SK-N-SH (cell line): ENCODE measurements around the gene HHATL. TPM values are rescaled to one million over a fixed set of nuclear protein-coding genes. Genes with fewer than 3 reads are reported as not detected.

Source experiments
- CTCF ChIA-PET: fragments of 300-600, 350-600 bp; formaldehyde crosslinking; extraction: SDS; loops from one replicate; lab custom pipeline; 2021; lab: Yijun Ruan, JAX
- POLR2A ChIA-PET: fragments of 350-600 bp; sonication (Branson Sonifier 250); formaldehyde crosslinking; extraction: SDS; loops from one replicate; lab custom pipeline; 2020; ENCODE audit warnings: antibody characterized with exemption, inconsistent platforms; lab: Yijun Ruan, JAX
- DNase-seq: peaks from one replicate; pipeline ENCODE4 v3.0.0; 2012
- H2AFZ ChIP-seq: fragments of 200-600 bp; sonication (generic); 2 replicates; pipeline ENCODE4 v1.8.1; 2016; ENCODE audit warnings: antibody characterized with exemption, mild to moderate bottlenecking, low read depth
- H3F3A ChIP-seq: fragments of 200-600 bp; sonication (generic); replicated peaks from 2 replicates; pipeline ENCODE3; 2016; ENCODE audit warnings: antibody characterized with exemption, mild to moderate bottlenecking; ENCODE audit not compliant: insufficient read depth
- H3K27ac ChIP-seq, 2 experiments: fragments of 200-500 bp in 1 of 2; fragments of 200-600 bp in 1 of 2; sonication (Bioruptor generic) in 1 of 2; sonication (generic), shearing (Covaris generic) in 1 of 2; 2 replicates each; pipeline versions ENCODE4 v1.5.1 to v1.6.1; 2014 to 2016; ENCODE audit warnings: low read depth in 2 of 2, inconsistent platforms in 1 of 2, low read length in 1 of 2, mild to moderate bottlenecking in 1 of 2, mixed read lengths in 1 of 2
- H3K27me3 ChIP-seq: fragments of 200-600 bp; sonication (generic), shearing (Covaris generic); 2 replicates; pipeline ENCODE4 v1.6.1; 2016; ENCODE audit warnings: mixed run types; ENCODE audit not compliant: insufficient read depth
- H3K36me3 ChIP-seq, 2 experiments: fragments of 200-500 bp in 1 of 2; fragments of 200-600 bp in 1 of 2; sonication (Bioruptor generic) in 1 of 2; sonication (generic) in 1 of 2; replicated peaks in 1 of 2; 2 replicates each; pipeline versions ENCODE3 to v1.5.1; 2014 to 2016; ENCODE audit warnings: low read length in 1 of 2, mild to moderate bottlenecking in 1 of 2; ENCODE audit not compliant: insufficient read depth in 2 of 2, control insufficient read depth in 1 of 2
- H3K4me1 ChIP-seq, 2 experiments: fragments of 200-500 bp in 1 of 2; fragments of 200-600 bp in 1 of 2; sonication (Bioruptor generic) in 1 of 2; sonication (generic), shearing (Covaris generic) in 1 of 2; 2 replicates each; pipeline versions ENCODE4 v1.5.1 to v1.6.1; 2014 to 2016; ENCODE audit warnings: low read depth in 1 of 2, low read length in 1 of 2, mixed run types in 1 of 2; ENCODE audit not compliant: insufficient read depth in 2 of 2, control insufficient read depth in 1 of 2
- H3K4me2 ChIP-seq: fragments of 200-600 bp; sonication (generic), shearing (Covaris generic); 2 replicates; pipeline ENCODE4 v1.6.1; 2017; ENCODE audit warnings: mixed run types
- H3K4me3 ChIP-seq, 2 experiments: fragments of 200-500 bp in 1 of 2; fragments of 200-600 bp in 1 of 2; sonication (Bioruptor generic) in 1 of 2; sonication (generic), shearing (Covaris generic) in 1 of 2; 2 replicates each; pipeline versions ENCODE4 v1.5.1 to v1.8.1; 2014 to 2016; ENCODE audit warnings: low read depth in 2 of 2, inconsistent platforms in 1 of 2, low read length in 1 of 2, mild to moderate bottlenecking in 1 of 2, mixed read lengths in 1 of 2, moderate library complexity in 1 of 2
- H3K79me2 ChIP-seq: fragments of 200-600 bp; sonication (generic); 2 replicates; pipeline ENCODE4 v1.8.1; 2017; ENCODE audit warnings: mild to moderate bottlenecking; ENCODE audit not compliant: insufficient read depth
- H3K9ac ChIP-seq: fragments of 200-600 bp; sonication (generic); 2 replicates; pipeline ENCODE4 v1.6.1; 2017; ENCODE audit warnings: mixed run types
- H3K9me2 ChIP-seq: fragments of 200-600 bp; sonication (generic); 2 replicates; pipeline ENCODE4 v1.6.1; 2017; ENCODE audit warnings: mixed run types
- H3K9me3 ChIP-seq: fragments of 200-600 bp; sonication (generic); 2 replicates; pipeline ENCODE4 v1.6.1; 2017; ENCODE audit warnings: mixed run types, mild to moderate bottlenecking, moderate library complexity
- H4K20me1 ChIP-seq: fragments of 200-600 bp; sonication (generic); 2 replicates; pipeline ENCODE4 v1.6.1; 2017; ENCODE audit warnings: mild to moderate bottlenecking, mixed run types; ENCODE audit not compliant: insufficient read depth
- CHD2 ChIP-seq: fragments of 150-350 bp; IDR thresholded peaks from 2 replicates; pipeline ENCODE4 v1.6.1; 2018; ENCODE audit warnings: low read length; ENCODE audit not compliant: partially characterized antibody
- EP300 ChIP-seq, 2 experiments: IDR thresholded peaks; 2 replicates each; pipeline versions ENCODE4 v1.4.0 to v1.6.1; 2012; ENCODE audit warnings: borderline replicate concordance in 1 of 2, low read depth in 1 of 2, low read length in 1 of 2
- EZH2phosphoT487 ChIP-seq: fragments of 200-600 bp; sonication (generic); IDR thresholded peaks from 2 replicates; pipeline ENCODE4 v1.6.1; 2017; ENCODE audit warnings: low read depth, mixed run types, mild to moderate bottlenecking, antibody characterized with exemption, moderate library complexity, borderline replicate concordance
- FOXJ3 ChIP-seq: sonication (generic); formaldehyde crosslinking; IDR thresholded peaks from 2 replicates; pipeline ENCODE4 v1.5.1; 2020; ENCODE audit warnings: mild to moderate bottlenecking, missing genetic modification reagents
- FOXM1 ChIP-seq: IDR thresholded peaks from 2 replicates; pipeline ENCODE4 v1.4.0; 2012; ENCODE audit warnings: low read depth, mild to moderate bottlenecking
- GATA2 ChIP-seq: sonication (generic); formaldehyde crosslinking; IDR thresholded peaks from 2 replicates; pipeline ENCODE4 v1.5.0; 2020; ENCODE audit warnings: mild to moderate bottlenecking, missing genetic modification reagents
- JUND ChIP-seq: IDR thresholded peaks from 2 replicates; pipeline ENCODE4 v1.4.0; 2012
- MEF2A ChIP-seq: IDR thresholded peaks from 2 replicates; pipeline ENCODE4 v1.4.0; 2012; ENCODE audit warnings: low read depth, borderline replicate concordance
- NFIC ChIP-seq: IDR thresholded peaks from 2 replicates; pipeline ENCODE4 v1.4.0; 2012; ENCODE audit warnings: borderline replicate concordance
- RAD21 ChIP-seq: IDR thresholded peaks from 2 replicates; pipeline ENCODE4 v1.6.1; 2012; ENCODE audit warnings: mild to moderate bottlenecking, low read length
- RCOR1 ChIP-seq: fragments of 150-350 bp; IDR thresholded peaks from 2 replicates; pipeline ENCODE4 v1.6.1; 2017; ENCODE audit warnings: antibody characterized with exemption, low read length
- RFX5 ChIP-seq: IDR thresholded peaks from 2 replicates; pipeline ENCODE4 v1.6.1; 2012; ENCODE audit warnings: mild to moderate bottlenecking, improper control_type of control experiment, low read length
- RXRA ChIP-seq: IDR thresholded peaks from 2 replicates; pipeline ENCODE4 v1.4.0; 2012; ENCODE audit warnings: low read depth, mild to moderate bottlenecking, borderline replicate concordance
- SIN3A ChIP-seq: IDR thresholded peaks from 2 replicates; pipeline ENCODE4 v1.6.1; 2012; ENCODE audit warnings: low read depth, mild to moderate bottlenecking, low read length, moderate library complexity, borderline replicate concordance
- SMC3 ChIP-seq: IDR thresholded peaks from 2 replicates; pipeline ENCODE4 v1.6.1; 2012; ENCODE audit warnings: low read depth, low read length, improper control_type of control experiment
- TAF1 ChIP-seq: IDR thresholded peaks from 2 replicates; pipeline ENCODE4 v1.6.1; 2012; ENCODE audit warnings: low read depth, mild to moderate bottlenecking, low read length, moderate library complexity, borderline replicate concordance
- TEAD4 ChIP-seq: IDR thresholded peaks from 2 replicates; pipeline ENCODE4 v1.4.0; 2012; ENCODE audit warnings: mild to moderate bottlenecking, borderline replicate concordance; ENCODE audit not compliant: insufficient read depth
- WGBS: methylation state at CpG from one replicate; pipeline ENCODE4 v1.1.6; 2017; ENCODE audit warnings: low lambda C conversion rate; 5-methylcytosine and 5-hydroxymethylcytosine counted together
- polyA plus RNA-seq, 3 experiments: library from polyadenylated mRNA; depleted of rRNA; stranded (reverse); fragments of >200 nt; gene quantifications; 2 replicates each; pipeline ENCODE4 v1.2.3, GENCODE V29; 2012
- TF ChIP-seq, protein P1 (sequence below): fragments of 150-350 bp; IDR thresholded peaks from 2 replicates; pipeline ENCODE4 v1.6.1; 2017; ENCODE audit warnings: antibody characterized with exemption, low read length, low read depth, borderline replicate concordance
- TF ChIP-seq, protein P2 (sequence below): IDR thresholded peaks from 2 replicates; pipeline ENCODE4 v1.4.0; 2012; ENCODE audit warnings: low read depth
- TF ChIP-seq, protein P3 (sequence below): IDR thresholded peaks from 2 replicates; pipeline ENCODE4 v1.4.0; 2012; ENCODE audit warnings: low read depth, borderline replicate concordance
- TF ChIP-seq, protein P4 (sequence below): fragments of 150-350 bp; IDR thresholded peaks from 2 replicates; pipeline ENCODE4 v1.6.1; 2016; ENCODE audit warnings: mild to moderate bottlenecking, low read depth, low read length

Gene HHATL
- polyA plus RNA-seq, 1 of the 3 experiments (the other 2 are of a cell fraction), result not detected

DNA sequence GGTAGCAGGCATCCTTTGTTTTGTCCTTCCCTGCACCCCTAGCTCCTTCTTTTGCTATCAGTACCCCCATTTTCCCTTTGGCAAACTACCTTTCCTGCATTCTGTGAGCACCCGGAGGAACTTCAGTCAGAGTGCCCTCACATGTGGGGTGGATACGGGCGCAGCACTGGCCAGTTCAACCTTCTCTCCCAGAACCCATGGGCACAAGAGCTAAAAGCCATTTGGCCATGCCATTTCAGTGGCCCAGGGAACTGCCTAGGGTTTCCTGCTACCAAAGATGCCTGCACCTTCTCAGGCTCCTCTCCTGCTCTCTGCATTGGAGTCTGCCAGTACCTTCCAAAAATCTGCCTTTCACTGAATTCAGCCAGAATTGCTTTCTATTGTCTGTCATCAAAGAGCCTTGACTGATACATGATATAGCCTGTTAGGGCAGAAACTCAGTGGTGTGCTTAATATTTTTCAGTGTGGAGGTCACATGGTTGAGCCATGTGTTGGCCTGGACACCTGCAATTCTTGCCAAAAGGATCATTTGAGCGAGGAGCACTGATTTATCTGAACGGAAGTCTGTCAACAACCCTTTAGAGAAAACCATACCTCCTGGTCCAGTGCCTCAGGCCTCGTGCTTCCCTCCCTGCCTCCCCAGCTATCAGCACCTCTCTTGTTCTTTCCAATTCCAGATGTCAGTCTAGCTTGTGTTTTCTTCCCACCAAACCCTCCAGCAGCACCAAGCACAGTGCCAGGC, 27.0 kb upstream of the HHATL start (continued):
- TF ChIP-seq, protein P1, sequence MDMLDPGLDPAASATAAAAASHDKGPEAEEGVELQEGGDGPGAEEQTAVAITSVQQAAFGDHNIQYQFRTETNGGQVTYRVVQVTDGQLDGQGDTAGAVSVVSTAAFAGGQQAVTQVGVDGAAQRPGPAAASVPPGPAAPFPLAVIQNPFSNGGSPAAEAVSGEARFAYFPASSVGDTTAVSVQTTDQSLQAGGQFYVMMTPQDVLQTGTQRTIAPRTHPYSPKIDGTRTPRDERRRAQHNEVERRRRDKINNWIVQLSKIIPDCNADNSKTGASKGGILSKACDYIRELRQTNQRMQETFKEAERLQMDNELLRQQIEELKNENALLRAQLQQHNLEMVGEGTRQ, result no peak
- TF ChIP-seq SMC3 (no peak), NFIC (no peak), RFX5 (no peak), RCOR1 (0 out of 2 replicates have a peak, but pooled peaks have one; percentile 25), MEF2A (no peak), CHD2 (no peak), EZH2phosphoT487 (no peak), RAD21 (no peak), GATA2 (peak; percentile 47; the same call in 1 of the 2 replicates), FOXJ3 (CRISPR knock-in tag) (0 out of 2 replicates have a peak, but pooled peaks have one; percentile 35)
- TF ChIP-seq, protein P2, sequence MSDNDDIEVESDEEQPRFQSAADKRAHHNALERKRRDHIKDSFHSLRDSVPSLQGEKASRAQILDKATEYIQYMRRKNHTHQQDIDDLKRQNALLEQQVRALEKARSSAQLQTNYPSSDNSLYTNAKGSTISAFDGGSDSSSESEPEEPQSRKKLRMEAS, result no peak

DNA sequence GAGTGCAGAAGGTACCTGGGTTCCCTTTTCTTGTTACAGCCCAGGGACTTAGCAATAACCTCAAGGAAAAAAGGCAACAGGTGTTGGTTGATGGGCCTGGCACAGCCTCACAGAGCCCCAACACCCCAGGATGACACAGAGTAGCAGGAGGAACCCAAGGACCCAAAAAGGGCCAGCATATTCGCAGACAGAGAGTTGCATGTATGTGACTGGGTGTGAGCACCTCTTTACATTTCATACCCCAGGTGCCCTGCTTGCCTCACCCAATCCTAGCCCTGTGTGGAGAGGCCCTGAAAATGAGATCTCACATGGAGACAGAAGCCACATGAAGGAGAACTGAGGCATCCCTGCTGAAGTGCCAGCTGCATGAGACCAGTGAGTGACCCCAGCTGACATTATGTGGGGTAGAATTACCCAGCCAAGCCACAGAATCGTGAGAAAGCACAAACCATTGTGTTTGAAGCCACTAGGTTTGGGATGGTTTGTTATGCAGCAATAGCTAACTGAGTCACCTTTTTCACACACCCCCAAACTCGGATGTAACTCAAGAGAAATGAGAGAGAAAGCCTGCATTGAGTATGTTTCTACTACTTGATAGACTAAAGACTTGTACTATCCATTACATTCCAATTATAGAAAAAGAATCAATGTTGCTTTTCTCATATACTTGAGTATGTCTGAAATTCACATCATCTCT, 26.2 kb upstream of the HHATL start:
- DNase-seq, result no peak
- Histone ChIP-seq H3K79me2 (no peaks in the 10 kb centered on the region), H3K9me2 (no peaks in the 10 kb centered on the region), H3K4me2 (no peak overlapping the region), H3K36me3 (no peaks in the 10 kb centered on the region)
- CTCF ChIA-PET, result interaction anchor here (0.7 to 1.3 kb wide), 3 partner anchors 9 to 18 kb away, joined by 3 to 6 read pairs (median 3); no protein-coding TSS in a partner anchor
- TF ChIP-seq, protein P3, sequence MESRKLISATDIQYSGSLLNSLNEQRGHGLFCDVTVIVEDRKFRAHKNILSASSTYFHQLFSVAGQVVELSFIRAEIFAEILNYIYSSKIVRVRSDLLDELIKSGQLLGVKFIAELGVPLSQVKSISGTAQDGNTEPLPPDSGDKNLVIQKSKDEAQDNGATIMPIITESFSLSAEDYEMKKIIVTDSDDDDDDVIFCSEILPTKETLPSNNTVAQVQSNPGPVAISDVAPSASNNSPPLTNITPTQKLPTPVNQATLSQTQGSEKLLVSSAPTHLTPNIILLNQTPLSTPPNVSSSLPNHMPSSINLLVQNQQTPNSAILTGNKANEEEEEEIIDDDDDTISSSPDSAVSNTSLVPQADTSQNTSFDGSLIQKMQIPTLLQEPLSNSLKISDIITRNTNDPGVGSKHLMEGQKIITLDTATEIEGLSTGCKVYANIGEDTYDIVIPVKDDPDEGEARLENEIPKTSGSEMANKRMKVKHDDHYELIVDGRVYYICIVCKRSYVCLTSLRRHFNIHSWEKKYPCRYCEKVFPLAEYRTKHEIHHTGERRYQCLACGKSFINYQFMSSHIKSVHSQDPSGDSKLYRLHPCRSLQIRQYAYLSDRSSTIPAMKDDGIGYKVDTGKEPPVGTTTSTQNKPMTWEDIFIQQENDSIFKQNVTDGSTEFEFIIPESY, result no peak
- TF ChIP-seq TAF1 (no peak), FOXM1 (no peak), EZH2phosphoT487 (no peak), RXRA (no peak), RFX5 (no peak), MEF2A (no peak), JUND (no peak), NFIC (no peak), CHD2 (no peak), TEAD4 (no peak), EP300 (IDR thresholded peaks at IDR 0.05; ENCODE audit: borderline replicate concordance in 1 of 2, low read depth in 1 of 2, low read length in 1 of 2) (no peak), SIN3A (no peak)
- TF ChIP-seq, protein P1, result no peak
- TF ChIP-seq, protein P4, sequence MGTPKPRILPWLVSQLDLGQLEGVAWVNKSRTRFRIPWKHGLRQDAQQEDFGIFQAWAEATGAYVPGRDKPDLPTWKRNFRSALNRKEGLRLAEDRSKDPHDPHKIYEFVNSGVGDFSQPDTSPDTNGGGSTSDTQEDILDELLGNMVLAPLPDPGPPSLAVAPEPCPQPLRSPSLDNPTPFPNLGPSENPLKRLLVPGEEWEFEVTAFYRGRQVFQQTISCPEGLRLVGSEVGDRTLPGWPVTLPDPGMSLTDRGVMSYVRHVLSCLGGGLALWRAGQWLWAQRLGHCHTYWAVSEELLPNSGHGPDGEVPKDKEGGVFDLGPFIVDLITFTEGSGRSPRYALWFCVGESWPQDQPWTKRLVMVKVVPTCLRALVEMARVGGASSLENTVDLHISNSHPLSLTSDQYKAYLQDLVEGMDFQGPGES, result no peak
- TF ChIP-seq, all 33 proteins: peak for 0
- Histone ChIP-seq H3K27ac (no peak overlapping the region), H3F3A (no peaks in the 10 kb centered on the region), H4K20me1 (no peaks in the 10 kb centered on the region), H3K4me3 (no peak overlapping the region), H3K9ac (no peak overlapping the region), H3K9me3 (no peaks in the 10 kb centered on the region), H3K27me3 (peaks cover 4% of the 10 kb centered on the region; the same call in 1 of the 2 replicates), H3K4me1 (peaks cover 0 to 12% of the 10 kb centered on the region in 2 experiments; a peak in 1 of 4 replicates), H2AFZ (no peak overlapping the region)
- WGBS, result 38% methylated on average over 3 of the region's 3 CpGs
- POLR2A ChIA-PET, result no interaction called here
